T-cell (primary cell): ENCODE data around the gene PPP1R9B. TPM values are rescaled to one million over a fixed set of nuclear protein-coding genes. Genes with fewer than 3 reads are reported as not detected.

Source experiments
- ATAC-seq, 4 experiments: fragments of 200-7000 bp in 3 of 4; fragments of 150-1000 bp in 1 of 4; cut with Tn5 transposase; replicated peaks in 1 of 4; 1 replicate in 3 of 4; 2 replicates in 1 of 4; pipeline ENCODE4 v1.10.0; 2021; ENCODE audit warnings: moderate library complexity in 3 of 4, mild to moderate bottlenecking in 2 of 4, moderate number of reproducible peaks in 1 of 4
- CTCF ChIA-PET, 2 donors: fragments of 300-600 bp; sonication (Branson Sonifier 250); formaldehyde crosslinking; loops; one replicate each; lab custom pipeline; 2022; ENCODE audit warnings: antibody characterized with exemption in 2 of 2; lab: Charles Lee
- POLR2A ChIA-PET, 2 donors: fragments of 300-600 bp; sonication (Branson Sonifier 250); formaldehyde crosslinking; loops; one replicate each; lab custom pipeline; 2022; ENCODE audit warnings: antibody characterized with exemption in 2 of 2; lab: Charles Lee
- DNase-seq, 35 experiments: peaks; one replicate each; pipeline versions ENCODE4 v3.0.0 to v3.0.0-alpha.2; 2013 to 2023
- H3K27ac ChIP-seq: one replicate; pipeline ENCODE4 v1.5.1; 2013; ENCODE audit warnings: low read length
- H3K27me3 ChIP-seq, 2 experiments: replicated peaks in 1 of 2; 1 replicate in 1 of 2; 2 replicates in 1 of 2; pipeline versions ENCODE4 v1.6.1 to v1.7.0; 2013; ENCODE audit warnings: low read length in 1 of 2, mixed read lengths in 1 of 2; ENCODE audit not compliant: control insufficient read depth in 2 of 2, insufficient read depth in 2 of 2; ENCODE audit errors: extremely low read depth in 1 of 2
- H3K36me3 ChIP-seq, 2 donors: 1 replicate in 1 of 2; 2 replicates in 1 of 2; pipeline versions ENCODE4 v1.6.1 to v1.7.0; 2013; ENCODE audit warnings: low read length in 1 of 2; ENCODE audit not compliant: control insufficient read depth in 2 of 2, insufficient read depth in 1 of 2; ENCODE audit errors: extremely low read depth in 1 of 2
- H3K4me1 ChIP-seq, 2 experiments: 1 replicate in 1 of 2; 2 replicates in 1 of 2; pipeline versions ENCODE4 v1.6.1 to v1.7.0; 2013; ENCODE audit warnings: low read length in 2 of 2, mixed read lengths in 1 of 2; ENCODE audit not compliant: insufficient read depth in 2 of 2, control insufficient read depth in 1 of 2; ENCODE audit errors: extremely low read depth in 1 of 2
- H3K4me3 ChIP-seq, 2 donors: 1 replicate in 1 of 2; 2 replicates in 1 of 2; pipeline versions ENCODE4 v1.5.1 to v1.7.0; 2013; ENCODE audit warnings: mild to moderate bottlenecking in 2 of 2, low read length in 1 of 2, moderate library complexity in 1 of 2; ENCODE audit not compliant: control insufficient read depth in 1 of 2; ENCODE audit errors: extremely low read depth in 1 of 2
- H3K9me3 ChIP-seq: 2 replicates; pipeline ENCODE4 v1.7.0; 2013
- H3K27ac Mint-ChIP-seq, 2 donors: one replicate each; pipeline ENCODE4 v1.8.0; 2020 to 2021; ENCODE audit warnings: mild to moderate bottlenecking in 2 of 2, mixed read lengths in 2 of 2
- H3K27me3 Mint-ChIP-seq, 2 donors: one replicate each; pipeline ENCODE4 v1.8.0; 2021 to 2022; ENCODE audit warnings: mixed read lengths in 2 of 2
- H3K36me3 Mint-ChIP-seq: one replicate; pipeline ENCODE4 v1.8.0; 2021; ENCODE audit warnings: mixed read lengths
- H3K4me1 Mint-ChIP-seq, 3 donors: one replicate each; pipeline ENCODE4 v1.8.0; 2020 to 2022; ENCODE audit warnings: mixed read lengths in 3 of 3, mild to moderate bottlenecking in 1 of 3
- H3K4me3 Mint-ChIP-seq, 3 donors: one replicate each; pipeline ENCODE4 v1.8.0; 2020 to 2022; ENCODE audit warnings: mild to moderate bottlenecking in 3 of 3, mixed read lengths in 3 of 3, moderate library complexity in 3 of 3
- H3K9me3 Mint-ChIP-seq, 3 donors: one replicate each; pipeline ENCODE4 v1.8.0; 2020 to 2022; ENCODE audit warnings: mixed read lengths in 3 of 3
- WGBS: methylation state at CpG from one replicate; pipeline ENCODE4 v1.1.5; 2013; ENCODE audit warnings: missing lambda C conversion rate; ENCODE audit not compliant: insufficient coverage; 5-methylcytosine and 5-hydroxymethylcytosine counted together
- total RNA-seq, 35 experiments: library from RNA in 6 of 35; stranded (reverse) in 6 of 35; fragments of 120-200 nt in 1 of 35; gene quantifications; one replicate each; pipeline versions ENCODE4 v1.2.1 to v1.2.4 and lab custom pipeline; 2013 to 2026

The PPP1R9B gene
- total RNA-seq, 5 donors from 2014 or later (not counting 1 experiment from before 2014, with no cell fraction given) = 69.5 to 95.9 (median 91.3) TPM

DNA sequence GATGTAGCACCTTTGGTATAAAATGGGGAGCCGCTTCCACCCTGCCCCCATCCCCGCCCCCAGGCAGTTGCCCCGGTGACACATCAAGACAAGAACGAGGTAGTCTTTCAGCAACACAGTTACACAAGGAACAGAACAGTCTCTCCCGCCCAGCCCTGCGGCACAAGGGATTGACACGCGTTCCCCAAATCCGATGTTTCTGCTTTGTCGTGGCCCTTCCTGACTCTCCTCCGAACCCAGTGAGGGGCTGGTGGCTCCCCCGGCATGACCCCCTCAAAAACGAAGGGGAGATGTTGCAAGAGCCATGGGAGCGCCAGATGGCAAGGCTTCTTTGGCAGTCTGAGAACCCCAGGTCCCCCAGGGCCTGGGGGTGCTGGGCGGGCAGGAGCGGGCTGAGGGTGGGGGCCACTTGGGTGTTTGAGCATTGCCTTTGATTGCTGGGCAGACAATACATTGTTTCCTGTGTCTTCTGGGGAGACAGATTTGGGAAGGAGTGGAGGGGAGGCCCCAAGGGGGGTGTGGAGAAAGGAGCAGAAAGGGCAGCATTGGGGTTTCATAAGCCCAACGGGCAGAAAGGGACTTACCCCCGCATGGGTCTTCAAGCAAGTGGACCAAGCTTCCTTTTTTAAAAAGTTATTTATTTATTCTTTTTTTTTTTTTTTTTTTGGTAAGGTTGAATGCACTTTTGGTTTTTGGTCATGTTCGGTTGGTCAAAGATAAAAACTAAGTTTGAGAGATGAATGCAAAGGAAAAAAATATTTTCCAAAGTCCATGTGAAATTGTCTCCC is 34.3 kb upstream of the PPP1R9B start:
- CTCF ChIA-PET = interaction anchor here (0.5 to 1.0 kb wide), 4 partner anchors 16 to 286 kb away, joined by 3 to 6 read pairs (median 3); no protein-coding TSS in a partner anchor
- no peak overlapping the region for H3K27ac Mint-ChIP-seq

DNA sequence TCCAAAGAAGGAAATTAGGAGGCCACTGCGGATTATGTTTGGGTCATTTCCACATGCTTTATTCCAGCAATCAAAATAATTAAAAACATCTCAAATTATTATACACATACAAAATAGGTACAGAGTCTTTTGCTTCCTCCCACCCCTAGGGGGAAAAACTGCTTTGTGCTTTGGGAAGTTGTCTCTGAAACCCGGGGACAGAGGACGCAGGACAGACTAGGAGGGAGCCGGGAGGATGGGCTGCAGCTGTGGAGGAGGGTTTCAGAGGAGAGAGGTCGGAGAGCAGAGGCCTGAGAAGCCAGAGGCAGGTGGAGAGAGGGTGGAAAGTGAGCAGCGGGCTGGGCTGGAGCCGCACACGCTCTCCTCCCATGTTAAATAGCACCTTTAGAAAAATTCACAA is 33.6 kb upstream of the PPP1R9B start:
- no peaks in the 10 kb centered on the region for H3K36me3 ChIP-seq
- peaks cover 10 to 26% (median 24%) of the 10 kb centered on the region in 3 donors for H3K4me1 Mint-ChIP-seq
- H3K9me3 ChIP-seq = no peaks in the 10 kb centered on the region
- peaks cover 2 to 15% of the 10 kb centered on the region in 2 experiments for H3K4me1 ChIP-seq
- H3K27me3 Mint-ChIP-seq = peaks cover 0 to 3% of the 10 kb centered on the region in 2 donors
- H3K9me3 Mint-ChIP-seq = no peaks in the 10 kb centered on the region
- no peaks in the 10 kb centered on the region for H3K36me3 Mint-ChIP-seq
- no peak for DNase-seq
- peak overlapping the region; percentile 57 to 68 (median 57) for H3K4me3 Mint-ChIP-seq
- POLR2A ChIA-PET = no interaction called here
- WGBS = no CpG with 5 or more reads among the region's 8 CpGs
- ATAC-seq = peak in 1 of 4 experiments; percentile 31
- CTCF ChIA-PET = interaction anchor here in 1 of 2 donors (0.5 kb wide), 1 partner anchor 114 kb away, joined by 3 read pairs; no protein-coding TSS in a partner anchor
- H3K27ac ChIP-seq = no peak overlapping the region
- peaks cover 0 to 34% of the 10 kb centered on the region in 2 experiments for H3K27me3 ChIP-seq
- H3K4me3 ChIP-seq = peak overlapping the region; percentile 11 to 19
- H3K27ac Mint-ChIP-seq = peak overlapping the region; percentile 44 to 73

More for the DNA sequence above, 34.3 kb upstream of the PPP1R9B start:
- H3K27me3 Mint-ChIP-seq = peaks cover 0 to 3% of the 10 kb centered on the region in 2 donors
- POLR2A ChIA-PET = interaction anchor here (0.6 kb wide), 2 partner anchors 15 to 327 kb away, joined by 4 to 6 read pairs; no protein-coding TSS in a partner anchor
- no peaks in the 10 kb centered on the region for H3K9me3 ChIP-seq
- H3K4me3 ChIP-seq = no peak overlapping the region
- H3K27me3 ChIP-seq = peaks cover 0 to 38% of the 10 kb centered on the region in 2 experiments
- H3K9me3 Mint-ChIP-seq = no peaks in the 10 kb centered on the region
- no peak overlapping the region for H3K27ac ChIP-seq
- 81% methylated on average over 13 of the region's 19 CpGs for WGBS
- H3K4me3 Mint-ChIP-seq = no peak overlapping the region
- ATAC-seq (no peak), DNase-seq (no peak)
- H3K4me1 Mint-ChIP-seq = peaks cover 10 to 26% (median 24%) of the 10 kb centered on the region in 3 donors
- peaks cover 2 to 15% of the 10 kb centered on the region in 2 experiments for H3K4me1 ChIP-seq
- H3K36me3 Mint-ChIP-seq = no peaks in the 10 kb centered on the region
- no peaks in the 10 kb centered on the region for H3K36me3 ChIP-seq

DNA sequence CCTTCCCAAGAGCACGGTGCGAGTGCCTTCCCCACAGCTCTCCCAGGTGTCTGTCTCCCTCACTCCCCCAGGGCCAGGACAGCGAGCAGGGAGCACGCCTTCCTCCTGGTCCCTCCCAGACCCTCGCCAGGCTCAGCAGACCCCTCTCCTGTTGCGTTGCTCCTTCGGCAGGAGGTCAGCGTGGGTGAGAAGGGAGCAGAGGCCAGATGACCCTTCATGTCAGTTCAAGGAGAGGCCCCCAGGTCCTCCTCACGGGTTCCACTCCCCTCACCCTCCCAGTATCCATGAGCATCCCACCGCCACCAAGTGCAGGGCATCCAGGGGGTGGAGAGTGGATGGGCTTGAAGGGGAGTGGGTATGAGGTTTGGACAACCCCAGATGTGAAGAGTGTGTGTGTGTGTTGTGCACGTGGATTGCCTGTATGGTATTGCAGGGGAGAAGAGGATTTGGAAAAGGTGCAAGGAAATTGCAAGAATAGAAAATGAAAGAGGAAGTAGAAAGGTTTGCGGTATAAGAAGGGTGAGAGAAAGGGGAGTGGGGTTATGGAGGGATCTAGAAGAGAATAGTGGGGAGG is 33.0 kb upstream of the PPP1R9B start:
- H3K4me1 ChIP-seq = peaks cover 2 to 15% of the 10 kb centered on the region in 2 experiments
- H3K9me3 ChIP-seq = no peaks in the 10 kb centered on the region
- no peaks in the 10 kb centered on the region for H3K27me3 Mint-ChIP-seq
- DNase-seq = no peak
- peak overlapping the region; percentile 11 to 19 for H3K4me3 ChIP-seq
- ChIA-PET POLR2A (no interaction called here), CTCF (no interaction called here)
- WGBS = 40% methylated on average over 3 of the region's 12 CpGs
- H3K4me3 Mint-ChIP-seq = peak overlapping the region; percentile 57 to 68 (median 57)
- H3K36me3 Mint-ChIP-seq = no peaks in the 10 kb centered on the region
- peak in 2 of 4 experiments; percentile 31 to 32 for ATAC-seq
- peaks cover 0 to 29% of the 10 kb centered on the region in 2 experiments for H3K27me3 ChIP-seq
- H3K9me3 Mint-ChIP-seq = no peaks in the 10 kb centered on the region
- no peak overlapping the region for H3K27ac ChIP-seq
- H3K36me3 ChIP-seq = no peaks in the 10 kb centered on the region
- H3K4me1 Mint-ChIP-seq = peaks cover 13 to 29% (median 25%) of the 10 kb centered on the region in 3 donors
- peak overlapping the region; percentile 44 to 73 for H3K27ac Mint-ChIP-seq

DNA sequence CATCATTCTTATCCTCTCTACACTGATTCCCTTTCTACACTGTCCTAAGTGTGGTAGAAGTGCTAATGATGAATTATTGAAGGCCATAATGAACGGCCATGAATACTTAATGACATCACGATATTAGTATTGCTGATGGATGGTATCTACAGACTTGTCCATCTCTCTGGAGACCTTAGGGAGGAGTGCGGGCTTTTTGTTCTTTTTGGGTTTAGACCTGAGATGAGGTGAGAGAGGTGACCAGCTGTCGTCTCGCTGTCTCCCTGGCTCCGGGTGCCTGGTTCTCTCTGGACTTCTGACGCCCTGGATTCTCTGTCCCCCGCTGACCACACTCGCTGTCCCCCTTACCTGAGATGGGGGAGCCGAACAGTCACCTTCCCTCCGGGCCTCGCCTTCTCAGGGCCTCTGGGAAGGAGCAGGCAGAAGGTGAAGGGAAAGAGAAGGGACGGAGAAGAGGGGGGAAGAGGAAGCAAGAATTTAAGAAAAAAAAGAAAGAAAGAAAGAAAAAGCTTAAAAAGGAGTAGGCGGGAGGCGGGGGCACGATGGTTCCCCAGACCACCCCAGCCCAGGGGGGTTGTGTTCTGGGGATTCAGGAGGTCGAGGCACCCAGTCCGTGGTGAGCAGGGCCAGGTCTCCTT is 32.4 kb upstream of the PPP1R9B start:
- H3K27me3 ChIP-seq = peaks cover 0 to 26% of the 10 kb centered on the region in 2 experiments
- CTCF ChIA-PET = no interaction called here
- no peaks in the 10 kb centered on the region for H3K27me3 Mint-ChIP-seq
- no peaks in the 10 kb centered on the region for H3K36me3 Mint-ChIP-seq
- POLR2A ChIA-PET = no interaction called here
- H3K9me3 Mint-ChIP-seq = no peaks in the 10 kb centered on the region
- no peak overlapping the region for H3K4me3 ChIP-seq
- DNase-seq = no peak
- peak overlapping the region in 1 of 3 donors; percentile 68 for H3K4me3 Mint-ChIP-seq
- no peak overlapping the region for H3K27ac ChIP-seq
- H3K27ac Mint-ChIP-seq = peak overlapping the region in 1 of 2 donors; percentile 68
- H3K4me1 ChIP-seq = peaks cover 2 to 21% of the 10 kb centered on the region in 2 experiments
- H3K9me3 ChIP-seq = no peaks in the 10 kb centered on the region
- H3K36me3 ChIP-seq = no peaks in the 10 kb centered on the region
- WGBS = 97% methylated on average over 4 of the region's 18 CpGs
- H3K4me1 Mint-ChIP-seq = peaks cover 18 to 34% (median 31%) of the 10 kb centered on the region in 3 donors
- ATAC-seq = no peak

DNA sequence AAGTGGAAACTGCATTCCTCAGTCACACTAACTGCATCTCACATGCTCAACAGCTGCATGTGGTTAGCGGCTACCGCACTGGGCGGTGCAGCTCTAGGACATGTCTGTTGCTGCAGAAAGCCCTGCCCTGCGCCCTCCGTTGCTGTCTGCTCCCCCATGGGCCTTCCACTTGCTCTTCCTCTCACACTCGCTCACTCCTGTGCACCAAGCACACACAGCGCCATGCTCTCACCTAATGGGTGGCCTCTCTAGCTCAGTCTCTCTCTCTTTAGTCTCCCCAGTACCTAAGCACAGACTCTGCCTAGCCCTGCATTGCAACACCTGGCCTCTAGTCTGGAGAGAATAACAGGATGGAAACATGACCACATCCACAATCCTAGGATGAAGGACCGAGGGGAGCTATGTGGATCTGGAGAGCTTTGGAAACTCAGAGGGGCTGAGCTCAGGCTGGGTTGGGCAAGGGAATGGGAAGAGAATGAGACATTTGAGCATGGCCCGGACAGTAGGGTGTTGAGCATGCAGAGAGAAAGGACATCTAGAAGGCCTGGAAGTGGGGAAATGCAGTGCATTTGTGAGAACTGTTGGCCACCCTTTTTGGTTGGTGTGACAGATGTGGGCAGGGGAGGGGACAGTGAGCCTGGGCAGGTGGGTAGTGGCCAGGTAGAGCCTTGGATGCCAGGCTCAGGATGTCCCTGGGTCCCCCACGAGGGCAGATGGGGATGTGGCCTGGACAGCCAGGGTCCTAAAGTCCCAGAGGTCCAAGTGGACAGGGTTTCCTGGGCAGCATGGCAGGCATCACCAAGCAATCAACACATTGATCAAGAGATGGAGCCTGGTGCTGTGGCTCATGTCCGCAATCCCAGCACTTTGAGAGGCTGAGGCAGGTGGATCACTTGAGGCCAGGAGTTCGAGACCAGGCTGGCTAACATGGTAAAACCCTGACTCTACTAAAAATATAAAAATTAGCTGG is 31.4 kb upstream of the PPP1R9B start:
- Mint-ChIP-seq H3K27ac (no peak overlapping the region), H3K9me3 (no peaks in the 10 kb centered on the region), H3K27me3 (no peaks in the 10 kb centered on the region), H3K4me1 (peaks cover 18 to 34% (median 33%) of the 10 kb centered on the region in 3 donors), H3K36me3 (no peaks in the 10 kb centered on the region), H3K4me3 (no peak overlapping the region)
- Histone ChIP-seq H3K4me1 (peaks cover 2 to 23% of the 10 kb centered on the region in 2 experiments), H3K27ac (no peak overlapping the region), H3K9me3 (no peaks in the 10 kb centered on the region), H3K27me3 (peaks cover 0 to 18% of the 10 kb centered on the region in 2 experiments), H3K36me3 (no peaks in the 10 kb centered on the region), H3K4me3 (no peak overlapping the region)
- DNase-seq (no peak), ATAC-seq (no peak)
- ChIA-PET POLR2A (no interaction called here), CTCF (interaction anchor here in 1 of 2 donors (0.6 kb wide), 1 partner anchor 79 kb away, joined by 3 read pairs; no protein-coding TSS in a partner anchor)
- 82% methylated on average over 10 of the region's 12 CpGs for WGBS
